PFSK-1 (cell line): ENCODE data around the gene ALOX15B.

Experiments used
- FOXP2 ChIP-seq: optimal IDR thresholded peaks from 2 replicates; pipeline ENCODE3; 2011; ENCODE audit warnings: borderline replicate concordance, control low read depth, inconsistent platforms; ENCODE audit not compliant: insufficient read depth; ENCODE audit errors: extremely low read length, extremely low read depth
- POLR2AphosphoS5 ChIP-seq: IDR thresholded peaks from 2 replicates; pipeline ENCODE4 v1.6.1; 2012; ENCODE audit warnings: low read depth, mild to moderate bottlenecking, control low read depth, low read length, moderate library complexity
- SIN3A ChIP-seq: IDR thresholded peaks from 2 replicates; pipeline ENCODE4 v1.6.1; 2012; ENCODE audit warnings: mild to moderate bottlenecking, low read length, moderate library complexity, borderline replicate concordance; ENCODE audit not compliant: insufficient read depth
- TAF1 ChIP-seq: IDR thresholded peaks from 2 replicates; pipeline ENCODE4 v1.6.1; 2012; ENCODE audit warnings: low read length, control low read depth, borderline replicate concordance; ENCODE audit not compliant: insufficient read depth
- TF ChIP-seq, protein P1 (sequence below), 2 experiments: IDR thresholded peaks; 2 replicates each; pipeline versions ENCODE4 v1.6.1 to v1.8.0; 2011 to 2012; ENCODE audit warnings: low read depth in 2 of 2, low read length in 2 of 2, control low read depth in 1 of 2, inconsistent platforms in 1 of 2, mild to moderate bottlenecking in 1 of 2, moderate library complexity in 1 of 2; ENCODE audit not compliant: insufficient read depth in 1 of 2

The ALOX15B gene

DNA sequence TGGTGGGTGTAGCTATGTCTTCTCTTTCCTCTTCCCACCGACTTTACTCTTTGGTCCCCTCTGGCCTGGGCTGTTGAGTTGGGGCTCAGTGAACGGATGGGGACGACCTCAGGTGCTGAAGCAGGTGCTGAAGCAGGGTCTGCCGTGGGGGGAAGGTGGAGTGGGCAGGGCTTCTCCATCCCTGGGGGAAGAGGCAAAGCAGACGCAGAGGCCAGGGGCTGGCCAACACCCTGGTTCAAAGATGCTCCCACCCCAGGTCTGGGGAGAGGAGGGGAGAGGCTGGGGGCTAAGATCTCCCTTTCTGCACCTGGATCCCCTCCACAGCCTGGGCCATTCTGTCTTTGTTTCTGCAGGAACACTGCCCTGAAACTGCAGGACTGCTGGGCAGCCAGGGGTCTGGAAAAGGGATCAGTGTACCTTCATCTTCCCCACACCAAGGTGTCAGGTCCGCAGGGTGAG, 25.7 kb downstream of the ALOX15B start:
- TF ChIP-seq SIN3A (no peak), POLR2AphosphoS5 (no peak), FOXP2 (no peak), TAF1 (no peak)
- TF ChIP-seq, protein P1, sequence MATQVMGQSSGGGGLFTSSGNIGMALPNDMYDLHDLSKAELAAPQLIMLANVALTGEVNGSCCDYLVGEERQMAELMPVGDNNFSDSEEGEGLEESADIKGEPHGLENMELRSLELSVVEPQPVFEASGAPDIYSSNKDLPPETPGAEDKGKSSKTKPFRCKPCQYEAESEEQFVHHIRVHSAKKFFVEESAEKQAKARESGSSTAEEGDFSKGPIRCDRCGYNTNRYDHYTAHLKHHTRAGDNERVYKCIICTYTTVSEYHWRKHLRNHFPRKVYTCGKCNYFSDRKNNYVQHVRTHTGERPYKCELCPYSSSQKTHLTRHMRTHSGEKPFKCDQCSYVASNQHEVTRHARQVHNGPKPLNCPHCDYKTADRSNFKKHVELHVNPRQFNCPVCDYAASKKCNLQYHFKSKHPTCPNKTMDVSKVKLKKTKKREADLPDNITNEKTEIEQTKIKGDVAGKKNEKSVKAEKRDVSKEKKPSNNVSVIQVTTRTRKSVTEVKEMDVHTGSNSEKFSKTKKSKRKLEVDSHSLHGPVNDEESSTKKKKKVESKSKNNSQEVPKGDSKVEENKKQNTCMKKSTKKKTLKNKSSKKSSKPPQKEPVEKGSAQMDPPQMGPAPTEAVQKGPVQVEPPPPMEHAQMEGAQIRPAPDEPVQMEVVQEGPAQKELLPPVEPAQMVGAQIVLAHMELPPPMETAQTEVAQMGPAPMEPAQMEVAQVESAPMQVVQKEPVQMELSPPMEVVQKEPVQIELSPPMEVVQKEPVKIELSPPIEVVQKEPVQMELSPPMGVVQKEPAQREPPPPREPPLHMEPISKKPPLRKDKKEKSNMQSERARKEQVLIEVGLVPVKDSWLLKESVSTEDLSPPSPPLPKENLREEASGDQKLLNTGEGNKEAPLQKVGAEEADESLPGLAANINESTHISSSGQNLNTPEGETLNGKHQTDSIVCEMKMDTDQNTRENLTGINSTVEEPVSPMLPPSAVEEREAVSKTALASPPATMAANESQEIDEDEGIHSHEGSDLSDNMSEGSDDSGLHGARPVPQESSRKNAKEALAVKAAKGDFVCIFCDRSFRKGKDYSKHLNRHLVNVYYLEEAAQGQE (IDR thresholded peaks at IDR 0.05; ENCODE audit: insufficient read depth in 1 of 2, low read depth in 2 of 2, low read length in 2 of 2) = no peak

DNA sequence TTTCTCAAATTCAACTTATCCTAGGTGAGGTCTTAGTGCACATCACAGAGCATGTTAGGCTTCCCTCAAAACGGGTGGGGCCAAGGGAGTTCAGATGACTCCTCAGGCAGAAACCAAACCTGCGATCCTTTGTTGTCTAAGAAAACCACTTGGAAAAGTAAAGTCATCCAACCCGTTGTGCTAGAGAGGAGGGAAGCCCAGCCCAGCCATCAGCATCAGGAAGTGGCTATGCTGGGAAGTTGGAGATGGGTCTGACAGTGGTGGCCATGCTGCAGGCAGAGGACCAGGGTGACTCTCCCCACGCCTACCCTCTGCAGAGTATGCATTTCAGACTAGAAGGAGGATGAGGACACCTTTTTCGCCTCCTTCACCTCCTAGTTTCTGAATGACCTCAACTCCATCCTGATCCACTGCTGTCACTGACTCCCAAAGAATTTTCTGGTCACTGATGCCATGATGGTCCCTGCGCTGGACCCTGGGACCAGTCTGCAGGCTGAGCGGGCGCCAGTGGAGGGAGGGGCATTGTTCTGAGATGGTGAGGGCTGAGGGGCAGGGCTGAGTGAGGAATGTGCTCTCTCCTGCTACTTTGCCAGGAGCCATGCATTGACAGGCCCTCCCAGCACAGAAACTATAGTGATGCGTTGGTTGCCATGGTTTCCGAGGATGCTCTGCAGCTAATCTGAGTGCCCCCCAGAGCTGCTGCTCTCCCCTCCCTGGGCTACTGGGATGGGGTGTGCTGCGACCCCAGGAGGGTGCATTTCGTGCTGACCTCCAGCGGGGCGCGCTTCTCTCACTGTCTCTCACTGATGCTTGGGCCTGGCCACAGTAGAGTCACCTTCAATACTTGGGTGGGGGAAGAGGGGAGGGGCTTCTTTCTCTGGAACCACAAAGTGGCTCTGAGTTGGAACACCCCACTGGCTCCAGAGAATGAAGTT, 28.2 kb downstream of the ALOX15B start:
- TF ChIP-seq, protein P1 (IDR thresholded peaks at IDR 0.05; ENCODE audit: insufficient read depth in 1 of 2, low read depth in 2 of 2, low read length in 2 of 2) = no peak
- no peak for TF ChIP-seq TAF1
- TF ChIP-seq FOXP2 = no peak
- no peak for TF ChIP-seq SIN3A

DNA sequence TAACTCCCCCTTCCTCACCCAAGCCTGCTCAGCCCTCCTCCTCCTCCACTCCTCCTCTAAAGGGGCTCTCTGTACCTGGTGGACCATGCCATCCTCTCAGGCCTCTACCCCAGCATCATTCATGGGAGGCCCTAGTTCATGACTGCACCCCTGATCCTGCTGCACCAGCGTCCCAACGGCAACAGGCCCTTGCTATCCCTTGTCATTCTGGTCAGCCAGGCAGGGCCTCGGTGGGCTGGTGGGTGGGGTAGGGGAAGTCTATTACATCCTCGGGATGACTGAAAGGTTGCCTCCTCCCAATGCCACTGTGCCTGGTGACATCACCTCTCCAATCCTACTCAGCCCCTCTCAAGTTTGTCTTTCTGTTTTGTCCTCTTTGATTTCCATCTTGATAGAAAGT, 28.9 kb downstream of the ALOX15B start:
- TF ChIP-seq SIN3A = no peak
- TF ChIP-seq POLR2AphosphoS5 = no peak
- no peak for TF ChIP-seq TAF1
- TF ChIP-seq FOXP2 = no peak
- TF ChIP-seq, protein P1 (IDR thresholded peaks at IDR 0.05; ENCODE audit: insufficient read depth in 1 of 2, low read depth in 2 of 2, low read length in 2 of 2) = no peak

DNA sequence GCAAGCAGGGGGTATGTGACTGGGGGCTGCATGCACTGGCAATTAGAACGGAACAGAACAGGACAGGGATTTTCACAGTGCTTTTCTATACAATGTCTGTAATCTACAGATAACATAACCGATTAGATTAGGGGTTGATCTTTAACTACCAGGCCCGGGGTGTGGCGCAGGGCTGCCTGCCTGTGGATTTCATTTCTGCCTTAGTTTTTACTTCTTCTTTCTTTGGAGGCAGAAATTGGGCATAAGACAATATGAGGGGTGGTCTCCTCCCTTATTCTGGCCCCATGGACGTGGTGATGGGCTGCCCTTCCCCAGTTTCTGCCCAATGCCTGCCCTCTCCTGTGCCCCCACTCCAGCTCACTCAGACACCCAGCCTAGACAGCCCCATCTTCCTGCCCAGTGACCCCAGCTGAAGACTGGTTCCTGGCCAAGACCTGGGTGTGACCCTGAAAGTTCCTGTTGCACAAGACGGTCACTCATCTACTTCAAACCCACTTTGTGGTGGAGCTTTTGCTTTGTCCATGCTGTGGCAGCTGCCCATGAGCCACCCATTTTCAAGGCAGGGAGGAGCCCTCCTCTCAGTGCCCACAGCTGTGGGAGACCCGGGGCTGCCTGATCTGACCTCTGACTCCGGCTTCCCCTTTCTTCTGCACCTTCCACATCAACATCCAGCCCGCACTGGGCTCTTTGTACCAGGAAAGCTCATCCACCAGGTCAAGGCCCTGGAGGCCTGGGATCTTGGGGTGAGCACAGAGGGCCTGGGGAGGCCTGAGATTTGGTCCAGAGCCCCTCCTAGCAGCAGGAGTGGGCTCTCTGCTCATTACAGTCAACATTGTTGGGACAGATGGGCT, 30.1 kb downstream of the ALOX15B start:
- TF ChIP-seq POLR2AphosphoS5 (no peak), FOXP2 (no peak), SIN3A (no peak)
- TF ChIP-seq, protein P1 (IDR thresholded peaks at IDR 0.05; ENCODE audit: insufficient read depth in 1 of 2, low read depth in 2 of 2, low read length in 2 of 2) = no peak
